Measurements from ENCODE around the gene ACAA1. TPM values are rescaled to one million over a fixed set of nuclear protein-coding genes. Genes with fewer than 3 reads are reported as not detected.

ACAA1 gene
- total and polyA plus RNA-seq, 9 of the 15 experiments (the other 6 are each of a cell fraction or from before 2014, with no cell fraction given), result 4.0 to 88.9 (median 57.2) TPM

DNA sequence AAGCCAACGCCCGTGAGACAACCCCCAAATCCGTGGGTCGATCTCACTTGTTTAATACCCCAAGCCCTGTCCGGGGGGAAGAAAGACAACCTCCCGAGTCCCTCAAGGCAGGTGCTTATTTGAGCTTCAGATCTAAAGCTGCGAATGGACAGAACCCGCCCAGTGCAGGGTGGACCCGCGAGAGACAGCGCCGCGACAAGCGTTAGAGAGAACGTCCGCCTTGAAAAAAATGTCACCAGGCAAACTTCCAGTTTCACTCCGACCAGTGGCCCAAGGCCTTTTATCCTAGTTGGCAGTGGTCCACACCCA is 27.7 kb upstream of the ACAA1 start:
- DNase-seq (ENCODE audit: extremely low read depth in 1 of 4, low spot score in 3 of 4) (no peak), FAIRE-seq (no peak), ATAC-seq (no peak)
- BruUV-seq (replicated peaks), result TSS peak; percentile 96
- Histone ChIP-seq H3K9me3 (replicated peaks; ENCODE audit: control insufficient read depth, insufficient read depth, low read depth, low read length) (no peaks in the 10 kb centered on the region), H3K79me2 (ENCODE audit: control insufficient read depth, insufficient read depth, low read length) (peaks cover 43% of the 10 kb centered on the region), H3K9ac (ENCODE audit: insufficient read depth in 1 of 2, low read depth in 2 of 2, low read length in 2 of 2) (peak overlapping the region; percentile 89 to 91), H3K27me3 (ENCODE audit: control insufficient read depth in 2 of 2, insufficient read depth in 2 of 2, low read length in 2 of 2) (no peaks in the 10 kb centered on the region), H3K27ac (ENCODE audit: extremely low read depth, low read depth, low read length) (peak overlapping the region; percentile 98), H3K4me3 (peak overlapping the region; percentile 91), H4K20me1 (replicated peaks; ENCODE audit: control insufficient read depth, insufficient read depth, low read length) (peaks cover 7% of the 10 kb centered on the region), H3K9me1 (ENCODE audit: control insufficient read depth, insufficient read depth, low read length) (no peaks in the 10 kb centered on the region), H3K4me1 (replicated peaks in 1 of 2; ENCODE audit: control insufficient read depth in 2 of 2, insufficient read depth in 2 of 2, low read length in 2 of 2) (peaks cover 22 to 35% of the 10 kb centered on the region in 2 experiments), H3K4me2 (ENCODE audit: insufficient read depth, low read length) (peak overlapping the region; percentile 89), H3K36me3 (ENCODE audit: control insufficient read depth, insufficient read depth, low read length) (peaks cover 16% of the 10 kb centered on the region), H2AFZ (ENCODE audit: low read depth, low read length) (peak overlapping the region; percentile 98)
- intact Hi-C loops (cut with micrococcal nuclease) (no loop called here), in situ Hi-C loops (cut with MboI) (no loop called here)
- POLR2A ChIA-PET, result interaction anchor here (0.6 to 5.4 kb wide), 21 partner anchors 8 to 460 kb away, joined by 3 to 55 read pairs (median 4); partner anchors contain the start of genes ACAA1 and MYD88
- CTCF ChIA-PET (ENCODE audit: low intra/inter-chr PET ratio), result no interaction called here
- under 1% methylated on average over 17 of the region's 17 CpGs for WGBS (ENCODE audit: insufficient coverage, low coverage, missing lambda C conversion rate)
- no peak for TF ChIP-seq BMI1 (IDR thresholded peaks at IDR 0.05; ENCODE audit: low read length)
- no peak for TF ChIP-seq ZC3H11A (IDR thresholded peaks at IDR 0.05; ENCODE audit: low read depth, low read length)
- TF ChIP-seq E2F1 (CRISPR knock-in tag; IDR thresholded peaks at IDR 0.05), result no peak; the same call in 1 of the 2 replicates
- no peak; the same call in 1 of the 2 replicates for TF ChIP-seq DPF2 (IDR thresholded peaks at IDR 0.05)
- no peak for TF ChIP-seq SIX5 (IDR thresholded peaks at IDR 0.05; ENCODE audit: borderline replicate concordance in 1 of 2, insufficient read depth in 1 of 2, low read depth in 1 of 2, low read length in 2 of 2)
- TF ChIP-seq ZNF175 (CRISPR knock-in tag; IDR thresholded peaks at IDR 0.05; ENCODE audit: low read depth), result no peak
- TF ChIP-seq EWSR1 (IDR thresholded peaks at IDR 0.05; ENCODE audit: borderline replicate concordance, low read depth, partially characterized antibody), result no peak
- no peak for TF ChIP-seq MTF1 (CRISPR knock-in tag; IDR thresholded peaks at IDR 0.05; ENCODE audit: borderline replicate concordance)
- 0 out of 2 replicates have a peak, but pooled peaks have one; percentile 22 for TF ChIP-seq NFATC3 (IDR thresholded peaks at IDR 0.05)
- no peak for TF ChIP-seq ZBTB1 (CRISPR knock-in tag; IDR thresholded peaks at IDR 0.05; ENCODE audit: borderline replicate concordance, low read depth)
- TF ChIP-seq ETV1 (tag; conservative IDR thresholded peaks at IDR 0.05; ENCODE audit: low read depth), result no peak
- no peak for TF ChIP-seq ZFPM2 (CRISPR knock-in tag; IDR thresholded peaks at IDR 0.05)
- no peak for TF ChIP-seq DACH1 (IDR thresholded peaks at IDR 0.05; ENCODE audit: partially characterized antibody)
- TF ChIP-seq PTBP1 (IDR thresholded peaks at IDR 0.05; ENCODE audit: low read depth, low read length), result no peak
- TF ChIP-seq NELFE (IDR thresholded peaks at IDR 0.05; ENCODE audit: insufficient read depth, insufficient read length), result no peak
- no peak for TF ChIP-seq SLC30A9 (CRISPR knock-in tag; IDR thresholded peaks at IDR 0.05)
- TF ChIP-seq HNRNPK (IDR thresholded peaks at IDR 0.05; ENCODE audit: low read depth, low read length, poor library complexity, severe bottlenecking), result no peak
- no peak for TF ChIP-seq IFI16 (CRISPR knock-in tag; IDR thresholded peaks at IDR 0.05)
- TF ChIP-seq MCM7 (IDR thresholded peaks at IDR 0.05), result no peak
- peak; percentile 87; the same call in 1 of the 2 replicates for TF ChIP-seq POLR2H (tag; IDR thresholded peaks at IDR 0.05; ENCODE audit: low read depth)
- TF ChIP-seq ZNF449 (CRISPR knock-in tag; IDR thresholded peaks at IDR 0.05), result no peak
- no peak for TF ChIP-seq KAT2B (IDR thresholded peaks at IDR 0.05; ENCODE audit: low read depth, low read length)
- no peak for TF ChIP-seq SAFB (IDR thresholded peaks at IDR 0.05; ENCODE audit: borderline replicate concordance, low read depth, low read length)

All from K562 (cell line).